ENCODE data around the gene PPP2R3C.
A peak's percentile ranks its signal among the peaks of the same experiment; 100 is the strongest.

Gene PPP2R3C

GRCh38 chr14:35050652-35051051, 71.1 kb downstream of the PPP2R3C start:
- Histone ChIP-seq H3K4ac (ENCODE audit: low read depth, low read length) (no peak overlapping the region), H3K27me3 (ENCODE audit: insufficient read depth, low read length, poor library complexity) (no peaks in the 10 kb centered on the region), H3K79me2 (ENCODE audit: control insufficient read depth, insufficient read depth, low read length) (peaks cover 8% of the 10 kb centered on the region), H3K23ac (ENCODE audit: low read length) (no peak overlapping the region), H2BK120ac (ENCODE audit: low read depth, low read length) (no peak overlapping the region), H2BK15ac (replicated peaks; ENCODE audit: low read depth) (no peak overlapping the region), H3K79me1 (ENCODE audit: low read length) (peaks cover 4% of the 10 kb centered on the region), H2BK5ac (ENCODE audit: low read length) (no peak overlapping the region), H3K4me3 (ENCODE audit: low read length) (no peak overlapping the region), H4K5ac (ENCODE audit: low read length) (no peak overlapping the region), H3K9ac (ENCODE audit: low read length) (no peak overlapping the region), H4K8ac (ENCODE audit: low read depth, low read length) (no peak overlapping the region), H3K4me1 (ENCODE audit: control insufficient read depth, low read depth, low read length) (no peaks in the 10 kb centered on the region), H3K36me3 (ENCODE audit: control insufficient read depth, insufficient read depth, low read length) (no peaks in the 10 kb centered on the region), H3K27ac (ENCODE audit: low read depth, low read length) (no peak overlapping the region), H3K4me2 (ENCODE audit: low read length) (no peak overlapping the region), H3K56ac (ENCODE audit: low read length) (no peak overlapping the region), H3K18ac (ENCODE audit: low read length) (no peak overlapping the region), H2AK5ac (ENCODE audit: low read length) (no peak overlapping the region)
- no CpG with 5 or more reads among the region's 1 CpG for WGBS (ENCODE audit: extremely low coverage, insufficient coverage, low lambda C conversion rate)
- peak; percentile 23 for DNase-seq

GRCh38 chr14:35047976-35048513, 73.7 kb downstream of the PPP2R3C start:
- Histone ChIP-seq H3K18ac (ENCODE audit: low read length) (no peak overlapping the region), H3K36me3 (ENCODE audit: control insufficient read depth, insufficient read depth, low read length) (no peaks in the 10 kb centered on the region), H4K5ac (ENCODE audit: low read length) (no peak overlapping the region), H3K27me3 (ENCODE audit: insufficient read depth, low read length, poor library complexity) (no peaks in the 10 kb centered on the region), H3K9ac (ENCODE audit: low read length) (no peak overlapping the region), H2BK15ac (replicated peaks; ENCODE audit: low read depth) (no peak overlapping the region), H3K23ac (ENCODE audit: low read length) (no peak overlapping the region), H3K4ac (ENCODE audit: low read depth, low read length) (no peak overlapping the region), H2BK120ac (ENCODE audit: low read depth, low read length) (no peak overlapping the region), H3K4me2 (ENCODE audit: low read length) (no peak overlapping the region), H3K4me1 (ENCODE audit: control insufficient read depth, low read depth, low read length) (no peaks in the 10 kb centered on the region), H3K56ac (ENCODE audit: low read length) (no peak overlapping the region), H2AK5ac (ENCODE audit: low read length) (no peak overlapping the region), H2BK5ac (ENCODE audit: low read length) (no peak overlapping the region), H3K79me2 (ENCODE audit: control insufficient read depth, insufficient read depth, low read length) (peaks cover 8% of the 10 kb centered on the region), H3K27ac (ENCODE audit: low read depth, low read length) (no peak overlapping the region), H3K4me3 (ENCODE audit: low read length) (no peak overlapping the region), H4K8ac (ENCODE audit: low read depth, low read length) (no peak overlapping the region), H3K79me1 (ENCODE audit: low read length) (peaks cover 4% of the 10 kb centered on the region)
- DNase-seq: no peak
- 100% methylated on average over 1 of the region's 4 CpGs for WGBS (ENCODE audit: extremely low coverage, insufficient coverage, low lambda C conversion rate)

- peaks cover 8% of the 10 kb centered on the region for H3K79me2 ChIP-seq (ENCODE audit: control insufficient read depth, insufficient read depth, low read length)
- H2BK120ac ChIP-seq (ENCODE audit: low read depth, low read length): no peak overlapping the region
- no peaks in the 10 kb centered on the region for H3K36me3 ChIP-seq (ENCODE audit: control insufficient read depth, insufficient read depth, low read length)
- peak overlapping the region; percentile 99 for H3K56ac ChIP-seq (ENCODE audit: low read length)
- no peak overlapping the region for H2AK5ac ChIP-seq (ENCODE audit: low read length)
- H3K9ac ChIP-seq (ENCODE audit: low read length): peak overlapping the region; percentile 97
- H3K23ac ChIP-seq (ENCODE audit: low read length): peak overlapping the region; percentile 95
- H4K5ac ChIP-seq (ENCODE audit: low read length): no peak overlapping the region
- H3K4me2 ChIP-seq (ENCODE audit: low read length): peak overlapping the region; percentile 86
- H3K27me3 ChIP-seq (ENCODE audit: insufficient read depth, low read length, poor library complexity): no peaks in the 10 kb centered on the region
- peak; percentile 60 for DNase-seq
- H3K4ac ChIP-seq (ENCODE audit: low read depth, low read length): peak overlapping the region; percentile 38
- H3K27ac ChIP-seq (ENCODE audit: low read depth, low read length): peak overlapping the region; percentile 74
- H3K4me1 ChIP-seq (ENCODE audit: control insufficient read depth, low read depth, low read length): no peaks in the 10 kb centered on the region
- peak overlapping the region; percentile 34 for H3K18ac ChIP-seq (ENCODE audit: low read length)
- peaks cover 4% of the 10 kb centered on the region for H3K79me1 ChIP-seq (ENCODE audit: low read length)
- 100% methylated on average over 1 of the region's 23 CpGs for WGBS (ENCODE audit: extremely low coverage, insufficient coverage, low lambda C conversion rate)
- peak overlapping the region; percentile 92 for H3K4me3 ChIP-seq (ENCODE audit: low read length)
- no peak overlapping the region for H4K8ac ChIP-seq (ENCODE audit: low read depth, low read length)
- H2BK5ac ChIP-seq (ENCODE audit: low read length): peak overlapping the region; percentile 79
- no peak overlapping the region for H2BK15ac ChIP-seq (replicated peaks; ENCODE audit: low read depth)
These were observed 74.8 kb downstream of the PPP2R3C start for GRCh38 chr14:35046751-35047536.

- no peak within 1 kb of the TSS for H2AK5ac ChIP-seq (ENCODE audit: low read length)
- peak within 1 kb of the TSS; percentile 92 for H3K4me3 ChIP-seq (ENCODE audit: low read length)
- no CpG with 5 or more reads among the region's 77 CpGs for WGBS (ENCODE audit: extremely low coverage, insufficient coverage, low lambda C conversion rate)
- peaks cover 4% of the 10 kb centered on the region for H3K79me1 ChIP-seq (ENCODE audit: low read length)
- H4K5ac ChIP-seq (ENCODE audit: low read length): no peak within 1 kb of the TSS
- peak within 1 kb of the TSS; percentile 99 for H3K56ac ChIP-seq (ENCODE audit: low read length)
- no peaks in the 10 kb centered on the region for H3K4me1 ChIP-seq (ENCODE audit: control insufficient read depth, low read depth, low read length)
- H2BK15ac ChIP-seq (replicated peaks; ENCODE audit: low read depth): no peak within 1 kb of the TSS
- no peaks in the 10 kb centered on the region for H3K27me3 ChIP-seq (ENCODE audit: insufficient read depth, low read length, poor library complexity)
- H3K9ac ChIP-seq (ENCODE audit: low read length): peak within 1 kb of the TSS; percentile 97
- peak within 1 kb of the TSS; percentile 95 for H3K23ac ChIP-seq (ENCODE audit: low read length)
- peak within 1 kb of the TSS; percentile 86 for H3K4me2 ChIP-seq (ENCODE audit: low read length)
- peak within 1 kb of the TSS; percentile 38 for H3K4ac ChIP-seq (ENCODE audit: low read depth, low read length)
- H2BK120ac ChIP-seq (ENCODE audit: low read depth, low read length): no peak within 1 kb of the TSS
- H3K18ac ChIP-seq (ENCODE audit: low read length): peak within 1 kb of the TSS; percentile 54
- DNase-seq: peak; percentile 98
- H4K8ac ChIP-seq (ENCODE audit: low read depth, low read length): no peak within 1 kb of the TSS
- H3K79me2 ChIP-seq (ENCODE audit: control insufficient read depth, insufficient read depth, low read length): peaks cover 8% of the 10 kb centered on the region
- peak within 1 kb of the TSS; percentile 74 for H3K27ac ChIP-seq (ENCODE audit: low read depth, low read length)
- H3K36me3 ChIP-seq (ENCODE audit: control insufficient read depth, insufficient read depth, low read length): no peaks in the 10 kb centered on the region
- H2BK5ac ChIP-seq (ENCODE audit: low read length): peak within 1 kb of the TSS; percentile 79
These were observed 75.6 kb downstream of the PPP2R3C start, which contains the start of gene FAM177A1 for GRCh38 chr14:35046048-35046750. Gene FAM177A1 (plus strand): TSS chr14:35046272. CDS start chr14:35046464, 192 bp downstream.

- peaks cover 4% of the 10 kb centered on the region for H3K79me1 ChIP-seq (ENCODE audit: low read length)
- H3K4me3 ChIP-seq (ENCODE audit: low read length): peak overlapping the region; percentile 49
- peaks cover 8% of the 10 kb centered on the region for H3K79me2 ChIP-seq (ENCODE audit: control insufficient read depth, insufficient read depth, low read length)
- H3K56ac ChIP-seq (ENCODE audit: low read length): peak overlapping the region; percentile 79
- H4K8ac ChIP-seq (ENCODE audit: low read depth, low read length): no peak overlapping the region
- WGBS (ENCODE audit: extremely low coverage, insufficient coverage, low lambda C conversion rate): no CpG with 5 or more reads among the region's 6 CpGs
- H3K36me3 ChIP-seq (ENCODE audit: control insufficient read depth, insufficient read depth, low read length): no peaks in the 10 kb centered on the region
- H3K4me2 ChIP-seq (ENCODE audit: low read length): peak overlapping the region; percentile 45
- no peak overlapping the region for H2AK5ac ChIP-seq (ENCODE audit: low read length)
- peak overlapping the region; percentile 54 for H3K18ac ChIP-seq (ENCODE audit: low read length)
- H3K27ac ChIP-seq (ENCODE audit: low read depth, low read length): no peak overlapping the region
- DNase-seq: no peak
- H3K27me3 ChIP-seq (ENCODE audit: insufficient read depth, low read length, poor library complexity): no peaks in the 10 kb centered on the region
- no peak overlapping the region for H2BK5ac ChIP-seq (ENCODE audit: low read length)
- H3K9ac ChIP-seq (ENCODE audit: low read length): peak overlapping the region; percentile 68
- no peak overlapping the region for H2BK15ac ChIP-seq (replicated peaks; ENCODE audit: low read depth)
- H4K5ac ChIP-seq (ENCODE audit: low read length): no peak overlapping the region
- H3K4me1 ChIP-seq (ENCODE audit: control insufficient read depth, low read depth, low read length): no peaks in the 10 kb centered on the region
- H2BK120ac ChIP-seq (ENCODE audit: low read depth, low read length): no peak overlapping the region
- H3K23ac ChIP-seq (ENCODE audit: low read length): no peak overlapping the region
- H3K4ac ChIP-seq (ENCODE audit: low read depth, low read length): peak overlapping the region; percentile 2
These were observed 76.1 kb downstream of the PPP2R3C start for GRCh38 chr14:35045798-35046047.

Measured in mesendoderm (in vitro differentiated cells).